SH-SY5Y (cell line): ENCODE results near the gene WDPCP.

Source experiments
- GATA2 ChIP-seq: IDR thresholded peaks from 2 replicates; pipeline ENCODE4 v1.6.1; 2011; ENCODE audit warnings: mild to moderate bottlenecking, low read depth, low read length
- GATA3 ChIP-seq: IDR thresholded peaks from 2 replicates; pipeline ENCODE4 v1.6.1; 2011; ENCODE audit warnings: low read depth, mild to moderate bottlenecking, low read length, moderate library complexity

GRCh38 chr2:63249161-63249560 is 339.1 kb downstream of the WDPCP start:
- no peak for TF ChIP-seq GATA2
- no peak for TF ChIP-seq GATA3
